Superior temporal gyrus (tissue), 1 donor: ENCODE results near the gene CDIP1.

ENCODE experiments used
- DNase-seq: peaks from one replicate; pipeline ENCODE4 v3.0.0-alpha.2; 2016; ENCODE audit errors: extremely low spot score

CDIP1 gene

GRCh38 chr16:4514606-4515005 lies 24.0 kb downstream of the CDIP1 start:
- DNase-seq: no peak

- no peak for DNase-seq
These were observed 24.7 kb downstream of the CDIP1 start for GRCh38 chr16:4513881-4514280.

GRCh38 chr16:4513086-4513860 lies 25.3 kb downstream of the CDIP1 start:
- DNase-seq: no peak

- DNase-seq: no peak
These were observed 26.1 kb downstream of the CDIP1 start for GRCh38 chr16:4512473-4512872.

- DNase-seq: peak; percentile 77
These were observed 27.0 kb downstream of the CDIP1 start for GRCh38 chr16:4511441-4512082.

GRCh38 chr16:4510747-4511426 lies 27.7 kb downstream of the CDIP1 start:
- DNase-seq: no peak

GRCh38 chr16:4510131-4510530 lies 28.4 kb downstream of the CDIP1 start:
- DNase-seq: no peak

GRCh38 chr16:4509420-4509819 lies 29.2 kb downstream of the CDIP1 start:
- no peak for DNase-seq

GRCh38 chr16:4508806-4509205 lies 29.8 kb downstream of the CDIP1 start:
- DNase-seq: no peak

- no peak for DNase-seq
These were observed 30.8 kb downstream of the CDIP1 start for GRCh38 chr16:4507588-4508345.

GRCh38 chr16:4506450-4506849 lies 32.1 kb downstream of the CDIP1 start:
- DNase-seq: peak; percentile 97

- no peak for DNase-seq
These were observed 33.0 kb downstream of the CDIP1 start for GRCh38 chr16:4505356-4506147.

GRCh38 chr16:4501071-4501478 lies 37.5 kb downstream of the CDIP1 start:
- DNase-seq: peak; percentile 82

GRCh38 chr16:4500272-4500671 lies 38.3 kb downstream of the CDIP1 start:
- no peak for DNase-seq

- DNase-seq: no peak
These were observed 39.4 kb downstream of the CDIP1 start for GRCh38 chr16:4499196-4499555.

GRCh38 chr16:4498546-4499195 lies 39.9 kb downstream of the CDIP1 start:
- peak; percentile 10 for DNase-seq

GRCh38 chr16:4496305-4496704 lies 42.3 kb downstream of the CDIP1 start:
- no peak for DNase-seq

GRCh38 chr16:4495766-4496165 lies 42.8 kb downstream of the CDIP1 start:
- no peak for DNase-seq

- DNase-seq: no peak
These were observed 43.7 kb downstream of the CDIP1 start for GRCh38 chr16:4494746-4495490.

GRCh38 chr16:4491898-4492297 lies 46.7 kb downstream of the CDIP1 start:
- DNase-seq: no peak
